PC-3 (cell line): ENCODE data around the gene ACTL9.

Source experiments
- EZH2 ChIP-seq: fragments of 300-600 bp; sonication (generic); IDR thresholded peaks from one replicate; pipeline ENCODE4 v1.6.1; 2017; ENCODE audit warnings: antibody characterized with exemption, mild to moderate bottlenecking, low read length; ENCODE audit not compliant: unreplicated experiment
- EZH2phosphoT487 ChIP-seq: fragments of 300-600 bp; sonication (generic); IDR thresholded peaks from 2 replicates; pipeline ENCODE4 v1.6.1; 2018; ENCODE audit warnings: mild to moderate bottlenecking, antibody characterized with exemption, low read length, borderline replicate concordance
- TF ChIP-seq, protein P1 (sequence below): fragments of 300-600 bp; sonication (generic); conservative IDR thresholded peaks from 2 replicates; pipeline ENCODE4 v1.5.1; 2017; ENCODE audit warnings: antibody characterized with exemption, low read depth, mild to moderate bottlenecking, low read length

DNA sequence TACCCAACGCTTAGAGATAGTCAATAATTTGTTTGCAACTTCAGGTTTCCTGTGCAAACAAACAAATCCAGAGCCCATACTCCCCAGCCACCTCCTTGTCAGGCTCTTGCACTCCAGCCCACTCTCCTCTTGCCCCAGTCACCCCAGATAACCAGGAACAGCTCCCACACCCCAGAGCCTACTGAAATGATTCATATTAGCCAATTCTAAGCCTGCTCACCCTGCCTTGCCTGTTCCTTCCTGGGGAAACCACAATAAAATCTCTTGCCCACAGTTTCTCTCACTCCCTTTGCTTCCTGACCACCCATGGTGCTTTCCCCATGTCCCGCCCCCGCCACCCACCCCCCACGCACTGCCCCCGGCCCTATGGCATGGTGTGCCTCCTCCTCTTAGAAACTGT is 3.8 kb upstream of the ACTL9 start:
- TF ChIP-seq, protein P1, sequence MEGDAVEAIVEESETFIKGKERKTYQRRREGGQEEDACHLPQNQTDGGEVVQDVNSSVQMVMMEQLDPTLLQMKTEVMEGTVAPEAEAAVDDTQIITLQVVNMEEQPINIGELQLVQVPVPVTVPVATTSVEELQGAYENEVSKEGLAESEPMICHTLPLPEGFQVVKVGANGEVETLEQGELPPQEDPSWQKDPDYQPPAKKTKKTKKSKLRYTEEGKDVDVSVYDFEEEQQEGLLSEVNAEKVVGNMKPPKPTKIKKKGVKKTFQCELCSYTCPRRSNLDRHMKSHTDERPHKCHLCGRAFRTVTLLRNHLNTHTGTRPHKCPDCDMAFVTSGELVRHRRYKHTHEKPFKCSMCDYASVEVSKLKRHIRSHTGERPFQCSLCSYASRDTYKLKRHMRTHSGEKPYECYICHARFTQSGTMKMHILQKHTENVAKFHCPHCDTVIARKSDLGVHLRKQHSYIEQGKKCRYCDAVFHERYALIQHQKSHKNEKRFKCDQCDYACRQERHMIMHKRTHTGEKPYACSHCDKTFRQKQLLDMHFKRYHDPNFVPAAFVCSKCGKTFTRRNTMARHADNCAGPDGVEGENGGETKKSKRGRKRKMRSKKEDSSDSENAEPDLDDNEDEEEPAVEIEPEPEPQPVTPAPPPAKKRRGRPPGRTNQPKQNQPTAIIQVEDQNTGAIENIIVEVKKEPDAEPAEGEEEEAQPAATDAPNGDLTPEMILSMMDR: no peak
- no peak for TF ChIP-seq EZH2
- TF ChIP-seq EZH2phosphoT487: no peak
